Activated T-cell treated with anti-CD3 and anti-CD28 coated beads, Interleukin-2, amount 50 U/mL, for 72 hours (primary cell): ENCODE results near the gene LGI4. TPM values are rescaled to one million over a fixed set of nuclear protein-coding genes. Genes with fewer than 3 reads are reported as not detected.

Source experiments
- ATAC-seq, 2 donors: fragments of 150-1000 bp; cut with Tn5 transposase; replicated peaks in 1 of 2; 2 replicates each; pipeline ENCODE4 v1.10.0; 2021; ENCODE audit warnings: moderate library complexity in 2 of 2, mild to moderate bottlenecking in 1 of 2
- DNase-seq, 2 donors: peaks; one replicate each; pipeline ENCODE4 v3.0.0; 2021 to 2022; ENCODE audit warnings: mixed read lengths in 1 of 2
- H3K27ac Mint-ChIP-seq: one replicate; pipeline ENCODE4 v1.8.0; 2022; ENCODE audit warnings: mild to moderate bottlenecking, moderate library complexity, mixed read lengths
- H3K27me3 Mint-ChIP-seq: one replicate; pipeline ENCODE4 v1.8.0; 2022; ENCODE audit warnings: low read depth, mixed read lengths
- H3K36me3 Mint-ChIP-seq, 2 donors: one replicate each; pipeline ENCODE4 v1.8.0; 2022; ENCODE audit warnings: mixed read lengths in 2 of 2, mild to moderate bottlenecking in 1 of 2; ENCODE audit not compliant: insufficient read depth in 2 of 2
- H3K4me1 Mint-ChIP-seq: one replicate; pipeline ENCODE4 v1.8.0; 2022; ENCODE audit warnings: low read depth, mixed read lengths
- H3K4me3 Mint-ChIP-seq, 2 donors: one replicate each; pipeline ENCODE4 v1.8.0; 2022; ENCODE audit warnings: mild to moderate bottlenecking in 2 of 2, mixed read lengths in 2 of 2, moderate library complexity in 2 of 2
- H3K9me3 Mint-ChIP-seq, 2 donors: one replicate each; pipeline ENCODE4 v1.8.0; 2022; ENCODE audit warnings: mixed read lengths in 2 of 2
- total RNA-seq, 2 donors: library from RNA; stranded (reverse); gene quantifications; one replicate each; pipeline ENCODE4 v1.2.3, GENCODE V29; 2022

The LGI4 gene
- total RNA-seq, 2 donors from 2014 or later: 0.72 to 1.00 TPM

DNA sequence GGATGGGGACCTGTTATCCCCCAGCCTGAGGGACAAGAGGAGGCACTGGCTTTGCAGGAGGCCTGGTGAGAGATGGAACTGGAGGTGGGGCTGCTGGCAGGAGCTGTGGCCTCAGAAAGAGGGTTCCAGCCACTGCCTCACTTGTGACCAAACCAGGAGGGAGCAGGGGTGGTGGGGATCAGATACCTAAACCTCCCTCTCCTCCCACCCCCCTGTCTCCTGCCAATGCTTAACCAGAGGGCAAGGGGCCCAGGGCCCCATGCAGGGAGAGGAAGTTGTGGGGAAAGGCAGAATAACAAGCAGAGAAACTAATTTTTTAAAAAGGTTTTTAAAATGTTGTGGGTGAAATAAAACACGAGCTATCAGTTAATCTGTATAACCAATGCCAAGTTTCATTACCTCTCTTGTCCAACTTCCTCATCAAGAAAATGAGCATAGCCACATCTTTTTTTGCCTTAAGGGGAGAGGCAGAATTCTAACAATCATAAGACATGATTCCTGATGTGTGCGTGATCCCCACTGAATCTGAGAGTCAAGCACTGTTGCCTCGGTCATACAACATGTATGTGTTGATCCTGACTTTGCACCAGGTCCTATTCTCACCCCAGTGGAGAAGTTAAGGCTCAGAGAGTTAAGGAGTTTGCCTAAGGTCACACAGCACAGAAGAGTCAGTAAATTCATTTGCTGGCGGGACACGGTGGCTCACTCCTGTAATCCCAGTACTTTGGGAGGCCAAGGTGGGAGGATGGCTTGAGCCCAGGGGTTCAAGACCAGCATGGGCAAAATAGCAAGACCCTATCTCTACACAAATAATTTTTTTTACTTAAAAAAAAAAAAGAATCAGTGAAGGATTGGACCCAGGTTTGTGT, 32.6 kb upstream of the LGI4 start:
- DNase-seq (no peak), ATAC-seq (no peak)
- Mint-ChIP-seq H3K27me3 (no peaks in the 10 kb centered on the region), H3K4me1 (peaks cover 27% of the 10 kb centered on the region), H3K9me3 (peaks cover 8 to 23% of the 10 kb centered on the region in 2 donors), H3K4me3 (peak overlapping the region in 1 of 2 donors; percentile 12), H3K27ac (peak overlapping the region; percentile 89), H3K36me3 (peaks cover 50 to 64% of the 10 kb centered on the region in 2 donors)

DNA sequence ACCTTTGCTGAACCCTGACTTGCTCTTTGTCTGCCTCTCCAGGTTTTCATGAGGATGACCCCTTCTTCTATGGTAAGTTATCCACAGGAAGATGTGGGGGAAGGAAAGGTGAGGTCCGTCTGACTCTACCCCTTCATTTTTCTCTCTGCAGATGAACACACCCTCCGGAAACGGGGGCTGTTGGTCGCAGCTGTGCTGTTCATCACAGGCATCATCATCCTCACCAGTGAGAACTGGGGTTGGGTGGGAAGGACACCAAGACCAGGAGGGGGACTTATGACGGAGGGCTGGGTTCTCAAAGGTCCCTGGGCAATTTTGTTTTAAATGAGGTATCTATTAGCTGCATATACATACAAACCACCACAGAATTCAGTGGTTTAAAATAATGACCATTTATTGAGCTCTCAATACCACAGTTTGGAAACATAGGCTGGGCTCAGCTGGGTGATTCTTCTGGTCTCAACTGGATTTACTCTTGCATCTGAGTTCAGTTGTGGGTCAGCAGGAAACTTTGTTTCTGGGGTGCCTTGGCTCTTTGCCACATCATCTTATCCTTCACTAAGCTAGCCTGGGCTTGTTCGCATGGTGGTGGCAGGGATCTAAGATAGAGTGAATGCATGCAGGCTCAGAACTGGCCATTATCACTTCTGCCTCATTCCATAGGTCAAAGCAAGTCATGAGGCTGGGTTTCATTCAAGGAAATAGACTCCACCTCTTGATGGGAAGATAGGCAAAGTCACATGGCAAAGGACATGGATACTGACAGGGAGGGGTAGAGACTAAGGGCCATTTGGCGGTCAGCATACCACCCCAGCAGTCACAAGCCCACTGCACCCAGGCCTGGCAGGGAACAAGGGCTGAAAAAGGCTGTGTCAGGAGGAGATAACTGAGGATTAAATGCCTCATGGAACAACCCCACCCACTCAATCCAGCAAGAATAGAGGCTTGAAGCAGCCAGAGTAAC, 31.5 kb upstream of the LGI4 start:
- H3K27me3 Mint-ChIP-seq: no peaks in the 10 kb centered on the region
- H3K4me3 Mint-ChIP-seq: no peak overlapping the region
- H3K4me1 Mint-ChIP-seq: peaks cover 27% of the 10 kb centered on the region
- peak overlapping the region; percentile 71 for H3K27ac Mint-ChIP-seq
- peaks cover 8 to 28% of the 10 kb centered on the region in 2 donors for H3K9me3 Mint-ChIP-seq
- DNase-seq: no peak
- peaks cover 58 to 73% of the 10 kb centered on the region in 2 donors for H3K36me3 Mint-ChIP-seq
- ATAC-seq: no peak

DNA sequence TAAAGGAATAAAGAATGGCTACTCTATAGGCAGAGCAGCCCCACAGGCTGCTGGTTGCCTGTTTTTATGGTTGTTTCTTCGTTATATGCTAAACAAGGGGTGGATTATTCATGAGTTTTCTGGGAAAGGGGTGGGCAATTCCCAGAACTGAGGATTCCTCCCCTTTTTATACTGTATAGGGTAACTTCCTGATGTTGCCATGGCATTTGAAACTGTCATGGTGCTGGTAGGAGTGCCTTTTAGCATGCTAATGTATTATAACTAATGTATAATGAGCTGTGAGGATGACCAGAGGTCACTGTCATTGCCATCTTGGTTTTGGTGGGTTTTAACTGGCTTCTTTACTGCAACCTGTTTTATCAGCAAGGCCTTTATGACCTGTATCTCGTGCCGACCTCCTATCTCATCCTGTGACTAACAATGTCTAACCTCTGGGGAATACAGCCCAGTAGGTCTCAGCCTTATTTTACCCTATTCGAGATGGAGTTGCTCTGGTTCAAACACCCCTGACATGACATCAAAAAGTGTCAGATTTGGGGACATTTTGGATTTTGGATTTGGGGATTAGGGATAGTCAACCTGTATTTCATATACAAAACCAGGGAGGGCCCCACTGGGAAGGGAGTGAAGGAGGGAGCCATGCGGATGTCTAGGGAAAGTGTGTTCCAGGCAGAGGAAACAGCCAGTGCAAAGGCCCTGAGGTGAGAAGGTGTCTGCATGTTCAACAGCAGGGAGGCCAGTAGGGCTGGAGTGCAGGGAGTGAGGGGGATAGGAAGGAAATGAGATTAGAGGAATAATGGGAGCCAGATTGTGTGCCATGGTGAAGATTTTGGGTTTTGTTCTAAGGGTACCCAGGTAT, 30.6 kb upstream of the LGI4 start:
- ATAC-seq (no peak), DNase-seq (no peak)
- Mint-ChIP-seq H3K36me3 (peaks cover 64 to 78% of the 10 kb centered on the region in 2 donors), H3K4me3 (no peak overlapping the region), H3K4me1 (peaks cover 27% of the 10 kb centered on the region), H3K27ac (no peak overlapping the region), H3K9me3 (peaks cover 8 to 33% of the 10 kb centered on the region in 2 donors), H3K27me3 (no peaks in the 10 kb centered on the region)

DNA sequence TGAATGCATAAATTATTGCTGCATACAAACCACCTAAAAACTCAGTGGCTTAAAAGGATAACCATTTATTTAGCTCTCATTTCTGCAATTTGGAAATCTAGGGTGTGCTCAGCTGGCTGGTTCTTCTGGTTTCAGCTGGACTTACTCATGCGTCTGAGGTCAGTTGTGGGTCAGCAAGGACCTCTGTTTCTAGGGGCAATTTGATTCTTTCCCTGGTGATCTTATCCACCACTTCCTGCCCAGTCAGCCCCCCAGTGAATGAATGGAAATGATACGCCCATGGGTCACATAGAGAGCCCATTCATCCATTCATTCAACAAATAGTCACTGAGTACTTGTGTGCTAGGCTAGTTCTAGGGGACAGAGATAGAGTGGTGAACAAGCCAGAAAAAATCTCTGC, 29.6 kb upstream of the LGI4 start:
- H3K27me3 Mint-ChIP-seq: no peaks in the 10 kb centered on the region
- no peak for DNase-seq
- no peak overlapping the region for H3K27ac Mint-ChIP-seq
- H3K9me3 Mint-ChIP-seq: peaks cover 8 to 33% of the 10 kb centered on the region in 2 donors
- no peak overlapping the region for H3K4me3 Mint-ChIP-seq
- H3K4me1 Mint-ChIP-seq: peaks cover 27% of the 10 kb centered on the region
- peaks cover 64 to 82% of the 10 kb centered on the region in 2 donors for H3K36me3 Mint-ChIP-seq
- no peak for ATAC-seq

DNA sequence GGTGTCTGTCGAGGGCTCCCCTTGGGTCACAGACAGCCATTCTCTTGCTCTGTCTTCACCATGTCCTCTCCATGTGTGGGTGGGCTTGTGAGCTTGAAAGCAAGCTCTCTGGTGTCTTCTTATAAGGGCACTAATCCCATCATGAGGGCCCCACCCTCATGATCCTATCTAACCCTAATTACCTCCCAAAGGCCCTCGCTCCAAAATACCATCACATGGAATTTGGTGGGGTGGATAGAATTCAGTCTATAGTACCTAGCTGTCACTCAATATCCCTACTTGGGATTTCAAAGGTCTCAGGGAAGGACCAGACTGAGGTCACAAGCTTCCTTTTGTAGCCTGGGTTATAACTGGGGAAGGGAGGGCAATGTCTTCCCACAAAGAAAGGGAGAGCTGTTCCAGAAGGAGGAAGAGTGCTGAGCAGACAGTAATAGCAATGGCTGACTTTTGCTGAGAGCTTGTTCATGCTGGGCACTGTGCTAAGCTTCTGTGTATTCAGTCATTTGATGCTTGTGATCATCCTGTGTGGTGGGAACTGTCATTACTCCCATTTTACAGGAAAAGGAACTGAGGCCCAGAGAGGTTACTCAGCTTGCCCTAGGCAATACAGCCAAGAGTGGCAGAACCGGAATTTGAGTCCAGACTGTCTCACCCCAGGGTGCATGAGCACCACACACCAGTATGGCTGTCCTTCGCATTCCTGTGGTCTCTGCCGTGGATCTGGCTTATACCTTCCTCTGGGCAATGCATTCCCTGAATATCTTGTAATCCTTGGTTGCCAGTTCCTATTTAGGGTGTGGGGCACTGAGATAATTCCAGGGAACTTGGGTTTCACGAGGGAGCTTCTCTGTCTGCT, 27.8 kb upstream of the LGI4 start:
- H3K27ac Mint-ChIP-seq: no peak overlapping the region
- H3K36me3 Mint-ChIP-seq: peaks cover 64 to 91% of the 10 kb centered on the region in 2 donors
- DNase-seq (no peak), ATAC-seq (no peak)
- no peaks in the 10 kb centered on the region for H3K27me3 Mint-ChIP-seq
- peaks cover 25% of the 10 kb centered on the region for H3K4me1 Mint-ChIP-seq
- peaks cover 8 to 33% of the 10 kb centered on the region in 2 donors for H3K9me3 Mint-ChIP-seq
- H3K4me3 Mint-ChIP-seq: no peak overlapping the region

DNA sequence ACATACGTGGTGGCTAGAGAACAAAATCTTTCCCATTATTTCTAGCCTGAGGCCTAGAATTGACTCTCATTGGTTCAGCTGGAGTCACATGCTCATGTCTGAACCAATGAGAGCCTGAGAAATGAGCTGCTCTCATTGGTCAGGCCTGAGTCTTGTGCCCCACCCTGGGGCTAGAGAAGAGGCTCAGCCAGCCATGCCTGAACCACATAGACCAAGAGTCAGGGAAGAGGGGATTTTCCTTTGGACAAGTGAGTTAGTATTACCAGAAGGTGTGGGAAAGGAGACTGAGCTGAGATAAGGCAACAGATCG, 26.5 kb upstream of the LGI4 start:
- no peak for ATAC-seq
- Mint-ChIP-seq H3K4me3 (no peak overlapping the region), H3K27ac (no peak overlapping the region), H3K9me3 (peaks cover 6 to 27% of the 10 kb centered on the region in 2 donors), H3K4me1 (peaks cover 27% of the 10 kb centered on the region), H3K27me3 (no peaks in the 10 kb centered on the region), H3K36me3 (peaks cover 58 to 85% of the 10 kb centered on the region in 2 donors)
- DNase-seq: no peak

DNA sequence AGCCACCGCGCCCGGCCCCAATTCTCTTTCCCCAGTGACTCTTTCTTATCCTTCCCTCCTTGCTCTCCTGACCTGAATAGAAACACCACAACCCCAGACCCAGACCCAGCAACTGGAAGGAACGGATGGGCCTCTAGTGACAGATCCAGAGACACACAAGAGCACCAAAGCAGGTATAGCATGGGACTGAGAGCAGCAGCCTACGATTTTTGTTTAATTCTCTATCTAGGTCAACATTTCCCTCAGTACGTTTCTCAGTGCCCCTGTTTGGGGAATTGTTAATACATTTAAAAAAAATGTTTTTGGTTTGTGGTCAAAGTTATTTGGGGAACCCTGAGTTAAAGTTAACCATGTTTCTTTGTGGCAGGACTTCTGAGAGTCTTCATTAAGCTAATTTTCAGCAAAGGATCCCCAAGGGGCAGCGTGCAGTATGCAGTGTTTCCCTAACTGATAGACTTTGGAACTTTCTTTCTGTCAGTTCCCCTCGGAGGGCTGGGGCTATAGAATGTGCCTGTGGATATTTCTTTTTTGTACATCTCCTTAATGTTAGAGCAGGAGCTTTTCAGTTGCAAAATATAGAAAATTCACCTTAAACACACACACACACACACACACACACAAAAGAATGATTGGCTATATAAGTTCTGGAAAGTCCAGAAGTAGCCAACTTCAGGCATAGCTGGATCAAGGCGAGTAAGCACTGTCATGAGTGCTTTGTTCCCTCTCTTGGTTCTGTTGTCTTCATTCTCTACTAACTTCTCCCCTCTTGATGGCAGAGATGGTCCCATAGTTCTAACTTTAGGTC, 26.0 kb upstream of the LGI4 start:
- DNase-seq (no peak), ATAC-seq (no peak)
- Mint-ChIP-seq H3K27ac (peak overlapping the region; percentile 59), H3K4me1 (peaks cover 29% of the 10 kb centered on the region), H3K9me3 (peaks cover 5 to 25% of the 10 kb centered on the region in 2 donors), H3K27me3 (no peaks in the 10 kb centered on the region), H3K36me3 (peaks cover 55 to 84% of the 10 kb centered on the region in 2 donors), H3K4me3 (no peak overlapping the region)

DNA sequence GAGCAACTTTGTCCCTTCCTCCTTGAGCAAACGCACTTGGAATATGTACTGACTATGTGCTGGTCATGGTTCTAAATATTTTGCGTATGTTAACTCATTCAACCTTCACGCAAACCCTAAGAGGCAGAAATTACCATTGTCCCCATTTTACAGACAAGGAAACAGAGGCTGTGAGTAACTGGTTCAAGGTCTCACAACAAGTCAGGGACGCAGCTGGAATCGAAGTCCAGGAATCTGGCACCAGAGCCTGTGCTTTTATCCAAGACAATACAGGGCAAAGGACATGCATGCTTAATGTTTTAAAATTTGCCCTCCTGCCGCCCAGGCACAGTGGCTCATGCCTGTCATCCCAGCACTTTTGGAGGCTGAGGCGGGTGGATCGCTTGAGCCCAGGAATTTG, 24.7 kb upstream of the LGI4 start:
- Mint-ChIP-seq H3K27me3 (no peaks in the 10 kb centered on the region), H3K27ac (peak overlapping the region; percentile 75), H3K4me1 (peaks cover 32% of the 10 kb centered on the region), H3K36me3 (peaks cover 49 to 76% of the 10 kb centered on the region in 2 donors), H3K4me3 (no peak overlapping the region), H3K9me3 (peaks cover 3 to 20% of the 10 kb centered on the region in 2 donors)
- no peak for DNase-seq
- no peak for ATAC-seq

DNA sequence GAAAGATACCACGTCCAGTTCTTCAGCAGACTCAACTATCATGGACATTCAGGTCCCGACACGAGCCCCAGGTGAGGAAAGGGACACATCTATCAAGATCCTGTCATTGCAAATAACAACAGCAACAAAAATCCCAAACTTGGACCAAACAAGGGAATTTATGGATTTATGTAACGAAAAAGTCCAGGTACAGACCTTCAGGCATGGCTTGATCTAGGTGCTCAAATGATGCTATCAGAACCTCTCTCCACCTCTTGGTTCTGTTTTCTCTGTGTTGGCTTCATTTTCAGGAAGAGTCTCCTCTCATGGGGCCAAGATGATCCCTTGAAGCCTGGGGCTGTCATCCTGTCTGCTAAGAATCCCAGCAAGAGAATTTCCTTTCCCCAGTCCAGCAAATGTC, 22.6 kb upstream of the LGI4 start:
- Mint-ChIP-seq H3K36me3 (peaks cover 29 to 56% of the 10 kb centered on the region in 2 donors), H3K27ac (no peak overlapping the region), H3K27me3 (no peaks in the 10 kb centered on the region), H3K4me3 (peak overlapping the region; percentile 0 to 100), H3K9me3 (peaks cover 0 to 9% of the 10 kb centered on the region in 2 donors), H3K4me1 (peaks cover 43% of the 10 kb centered on the region)
- no peak for DNase-seq
- no peak for ATAC-seq

DNA sequence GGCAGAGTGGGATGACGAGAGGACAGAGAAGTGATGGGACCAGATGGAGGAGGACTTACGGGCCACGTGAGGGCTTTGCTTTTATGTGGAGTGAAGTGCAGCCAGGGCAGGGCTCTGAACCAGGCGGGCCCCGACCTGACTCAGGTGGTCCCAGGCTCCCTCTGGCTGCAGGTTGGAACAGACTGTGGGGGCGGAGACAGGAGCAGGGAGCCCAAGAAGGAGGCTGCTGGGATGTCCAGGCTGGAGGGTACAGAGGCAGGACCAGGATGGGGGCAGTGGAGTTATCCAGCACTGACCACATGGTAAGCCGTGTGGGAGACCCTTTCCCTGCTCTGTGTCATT, 21.8 kb upstream of the LGI4 start:
- Mint-ChIP-seq H3K36me3 (peaks cover 22 to 49% of the 10 kb centered on the region in 2 donors), H3K4me1 (peaks cover 43% of the 10 kb centered on the region)

DNA sequence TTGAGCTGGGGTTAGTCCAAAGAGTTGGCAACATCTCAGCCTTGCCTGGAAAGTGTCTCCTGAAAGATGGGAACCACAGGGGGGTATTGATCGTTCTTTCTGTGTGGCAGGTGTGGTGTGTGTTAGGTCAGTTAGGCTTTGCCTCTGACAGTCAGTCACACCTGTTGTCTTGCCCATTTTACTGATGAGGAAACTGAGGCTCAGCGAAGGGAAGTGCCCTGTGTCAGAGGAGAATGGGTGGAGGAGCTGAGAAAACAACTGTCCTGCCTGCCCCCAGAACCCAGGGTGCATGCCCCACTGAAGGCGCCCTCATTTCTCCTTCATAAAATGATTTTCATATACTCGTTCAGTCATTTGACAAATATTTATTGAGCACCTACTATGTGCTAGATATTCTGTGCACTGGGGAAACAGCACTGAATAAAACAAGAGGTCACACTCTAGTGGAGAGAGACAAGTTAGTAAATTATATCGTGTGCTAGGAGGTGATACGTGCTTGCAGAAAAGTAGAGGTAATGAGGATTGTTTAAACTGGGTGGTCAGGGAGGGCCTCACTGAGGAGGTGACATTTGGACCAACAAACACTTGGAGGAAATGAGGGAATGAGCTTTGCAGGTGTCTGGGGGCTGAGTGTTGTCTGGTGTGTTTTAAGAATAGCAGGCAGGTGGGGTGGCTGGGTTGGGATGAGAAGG, 21.3 kb upstream of the LGI4 start:
- peak overlapping the region; percentile 94 to 100 for H3K4me3 Mint-ChIP-seq
- DNase-seq: no peak
- ATAC-seq: no peak
- peaks cover 17 to 44% of the 10 kb centered on the region in 2 donors for H3K36me3 Mint-ChIP-seq
- H3K27me3 Mint-ChIP-seq: no peaks in the 10 kb centered on the region
- H3K27ac Mint-ChIP-seq: peak overlapping the region; percentile 94
- H3K9me3 Mint-ChIP-seq: peaks cover 0 to 2% of the 10 kb centered on the region in 2 donors
- H3K4me1 Mint-ChIP-seq: peaks cover 43% of the 10 kb centered on the region

More for the DNA sequence above, 21.8 kb upstream of the LGI4 start:
- DNase-seq: no peak
- Mint-ChIP-seq H3K27ac (peak overlapping the region; percentile 94), H3K9me3 (peaks cover 0 to 6% of the 10 kb centered on the region in 2 donors), H3K4me3 (peak overlapping the region; percentile 94 to 100), H3K27me3 (no peaks in the 10 kb centered on the region)
- ATAC-seq: no peak
